NCI-H345 treated with DMSO at 0.1 percent for 48 hours (cell line): ENCODE data around the gene ASB18.

Experiments
- DNase-seq: peaks from one replicate; lab custom pipeline; 2025; ENCODE audit not compliant: unreplicated experiment; lab: John Stamatoyannopoulos, UW

Gene ASB18

GRCh38 chr2:236209535-236209934 lies 54.7 kb downstream of the ASB18 start:
- DNase-seq = no peak

GRCh38 chr2:236208019-236208926 lies 55.9 kb downstream of the ASB18 start:
- no peak for DNase-seq

- no peak for DNase-seq
These were observed 56.7 kb downstream of the ASB18 start for GRCh38 chr2:236207472-236207871.

GRCh38 chr2:236205867-236206645 lies 58.1 kb downstream of the ASB18 start:
- DNase-seq = no peak

- no peak for DNase-seq
These were observed 59.3 kb downstream of the ASB18 start for GRCh38 chr2:236204953-236205352.

- DNase-seq = no peak
These were observed 63.8 kb downstream of the ASB18 start for GRCh38 chr2:236200378-236200777.

- DNase-seq = no peak
These were observed 67.8 kb downstream of the ASB18 start for GRCh38 chr2:236196366-236196765.

GRCh38 chr2:236195726-236196125 lies 68.5 kb downstream of the ASB18 start:
- DNase-seq = no peak

GRCh38 chr2:236194786-236195185 lies 69.4 kb downstream of the ASB18 start:
- no peak for DNase-seq

GRCh38 chr2:236193026-236193425 lies 71.2 kb downstream of the ASB18 start:
- no peak for DNase-seq

- no peak for DNase-seq
These were observed 73.5 kb downstream of the ASB18 start for GRCh38 chr2:236190674-236191073.

- no peak for DNase-seq
These were observed 79.5 kb downstream of the ASB18 start for GRCh38 chr2:236184701-236185100.

- DNase-seq = peak; percentile 71
These were observed 83.3 kb downstream of the ASB18 start for GRCh38 chr2:236180831-236181453.

- DNase-seq = no peak
These were observed 84.0 kb downstream of the ASB18 start for GRCh38 chr2:236180076-236180816.

- no peak for DNase-seq
These were observed 84.8 kb downstream of the ASB18 start for GRCh38 chr2:236179236-236180075.

- DNase-seq = no peak
These were observed 85.3 kb downstream of the ASB18 start for GRCh38 chr2:236178890-236179235.

- DNase-seq = peak; percentile 51
These were observed 86.0 kb downstream of the ASB18 start for GRCh38 chr2:236177967-236178889.

GRCh38 chr2:236177604-236177966 lies 86.6 kb downstream of the ASB18 start:
- DNase-seq = no peak

- no peak for DNase-seq
These were observed 87.3 kb downstream of the ASB18 start for GRCh38 chr2:236176951-236177350.
